CD4-positive, alpha-beta T cell treated with Interleukin-4 for 1 hour (primary cell): ENCODE results near the gene ARFGAP3.

Experiments used
- DNase-seq, 2 donors: peaks; one replicate each; pipeline ENCODE4 v3.0.0-alpha.2; 2020 to 2022

Gene ARFGAP3

DNA sequence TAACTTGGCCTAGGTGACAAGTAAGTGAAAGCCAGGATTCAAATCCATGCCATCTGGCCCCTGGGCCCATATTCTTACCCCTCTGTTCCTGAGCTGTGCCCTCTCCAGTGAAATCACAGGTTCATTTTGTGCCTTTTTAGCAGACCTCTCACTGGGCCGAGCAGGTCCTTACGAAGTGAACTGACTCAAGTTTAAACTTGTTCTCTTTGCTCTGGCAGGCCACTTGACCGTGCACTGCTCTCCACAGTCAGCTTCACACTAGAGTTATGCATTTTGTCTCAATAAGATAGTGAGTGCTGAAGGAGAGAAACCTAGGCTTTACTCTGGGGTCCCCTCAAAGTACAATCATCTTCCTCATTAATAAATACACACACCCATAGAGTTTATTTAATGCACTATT is 40.7 kb downstream of the ARFGAP3 start:
- DNase-seq = no peak

DNA sequence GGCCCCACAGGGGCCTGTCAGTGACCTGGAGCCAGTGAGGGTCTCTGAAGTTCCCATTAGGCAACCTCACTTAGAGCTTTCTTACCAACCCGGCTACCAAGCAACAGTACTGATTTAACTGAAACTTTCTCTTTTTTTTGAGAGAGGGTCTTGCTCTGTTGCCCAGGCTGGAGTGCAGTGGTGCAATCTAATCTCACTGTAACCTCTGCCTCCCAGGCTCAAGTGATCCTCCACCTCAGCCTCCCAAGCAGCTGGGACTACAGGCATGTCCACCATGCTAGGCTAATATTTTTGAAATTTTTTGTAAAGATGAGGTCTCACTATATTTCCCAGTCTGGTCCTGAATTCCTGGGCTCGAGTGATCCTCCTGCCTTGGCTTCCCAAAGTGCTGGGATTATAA is 42.5 kb downstream of the ARFGAP3 start:
- no peak for DNase-seq

DNA sequence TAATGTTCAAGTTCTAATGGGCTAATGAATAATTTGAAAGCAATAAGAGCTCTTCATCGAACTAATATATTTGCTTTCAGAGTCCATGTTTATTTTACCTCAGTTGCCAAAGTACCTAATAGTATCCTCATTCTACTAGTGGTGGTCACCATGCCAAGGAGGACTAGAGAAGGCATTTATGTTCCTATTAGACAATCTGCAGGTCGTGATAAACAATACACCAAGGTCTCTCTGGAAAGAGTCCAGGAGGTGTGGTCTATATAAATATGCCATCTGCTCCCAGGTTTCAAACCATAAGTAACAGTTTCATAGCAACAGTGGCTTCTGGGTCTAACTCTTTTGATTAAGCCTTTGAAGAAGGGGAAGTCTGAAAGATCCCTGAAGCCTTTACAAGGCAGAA is 42.9 kb downstream of the ARFGAP3 start:
- no peak for DNase-seq

DNA sequence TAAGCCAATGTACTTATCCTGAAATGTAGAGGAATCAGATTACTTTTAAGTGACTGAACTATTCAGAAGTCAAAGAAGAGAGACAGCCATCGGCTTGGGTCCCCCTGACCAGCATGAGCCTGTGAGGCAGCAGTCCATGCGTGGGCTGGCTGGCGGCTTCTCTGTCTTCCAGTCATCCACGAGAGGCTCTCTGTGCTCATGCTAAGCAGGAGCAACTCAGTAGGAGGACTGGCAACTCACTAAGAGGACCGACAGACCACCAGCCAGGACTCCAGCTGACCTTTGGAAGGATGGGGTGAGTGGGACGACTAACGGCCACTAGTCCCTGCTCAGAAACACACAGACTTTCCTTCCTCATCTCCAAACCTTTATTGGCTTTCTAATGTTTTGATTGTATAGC is 43.6 kb downstream of the ARFGAP3 start:
- no peak for DNase-seq

DNA sequence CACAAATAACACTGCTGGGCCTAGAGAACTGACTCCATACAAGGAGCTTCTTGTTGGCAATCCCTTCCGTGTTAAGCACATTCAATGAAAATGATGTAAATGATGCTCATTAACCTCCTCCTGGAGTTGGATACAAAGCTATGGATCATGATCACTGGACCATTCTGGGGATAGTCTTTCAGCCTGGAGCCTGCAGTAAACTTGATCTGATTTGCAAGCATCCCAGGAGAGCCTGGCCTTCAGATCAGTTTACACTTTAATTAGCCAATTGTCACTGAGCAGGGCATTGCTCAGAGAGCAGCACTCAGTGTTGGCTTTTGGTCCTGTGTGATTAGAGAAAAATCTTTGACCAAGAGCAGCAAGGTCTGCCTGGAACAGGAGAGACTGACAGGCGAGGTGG is 45.6 kb downstream of the ARFGAP3 start:
- DNase-seq = no peak

GRCh38 chr22:42808521-42808920 is 48.6 kb downstream of the ARFGAP3 start:
- DNase-seq = no peak

- no peak for DNase-seq
These were observed 49.9 kb downstream of the ARFGAP3 start for GRCh38 chr22:42807185-42807584.

GRCh38 chr22:42805998-42806830 is 50.9 kb downstream of the ARFGAP3 start:
- DNase-seq = no peak

DNA sequence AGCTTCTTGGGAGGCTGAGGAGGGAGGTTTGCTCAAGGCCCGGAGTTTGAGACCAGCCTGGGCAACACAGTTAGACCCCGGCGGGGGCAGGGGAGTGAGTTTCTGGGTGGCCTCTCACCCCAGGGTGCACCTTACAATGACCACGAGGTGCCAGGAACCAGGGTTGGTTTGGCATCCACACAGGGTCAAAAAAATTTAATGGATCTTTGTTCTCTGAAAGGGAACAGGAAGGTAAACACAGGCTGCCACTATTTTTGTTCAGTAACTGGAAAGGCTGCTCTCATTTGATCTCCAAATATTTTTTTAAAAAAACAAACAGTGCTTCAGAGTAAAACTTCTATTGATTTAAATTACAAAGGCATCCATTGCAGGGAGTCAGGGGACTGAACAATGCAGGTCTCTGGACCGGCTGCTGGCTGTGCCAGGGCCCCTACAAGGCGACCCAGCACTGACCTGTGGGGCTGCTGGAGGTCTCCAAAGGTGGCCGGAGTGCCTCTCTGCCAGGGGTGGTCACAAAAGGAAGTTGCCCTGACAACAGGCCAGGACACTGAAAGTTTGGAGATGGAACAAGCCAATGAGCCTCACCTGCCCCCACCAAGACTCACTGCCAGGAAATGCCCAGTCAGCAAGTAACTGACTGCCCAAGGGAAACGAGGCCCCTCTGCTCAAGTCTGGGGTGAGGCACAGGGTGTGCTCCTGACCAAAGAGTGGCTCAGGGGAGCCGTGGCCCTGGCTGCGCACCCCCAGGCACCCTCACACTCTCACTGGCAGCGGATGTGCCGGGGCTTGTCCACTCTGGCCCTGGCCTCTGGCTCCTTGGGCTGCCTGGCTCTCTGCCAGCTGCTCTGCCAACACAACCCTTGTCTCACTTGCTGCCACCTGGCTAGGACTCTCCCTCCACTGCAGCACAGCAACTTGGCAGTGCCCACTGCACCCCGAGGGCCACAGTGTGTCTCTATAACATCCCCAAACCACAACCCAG is 51.8 kb downstream of the ARFGAP3 start:
- no peak for DNase-seq

DNA sequence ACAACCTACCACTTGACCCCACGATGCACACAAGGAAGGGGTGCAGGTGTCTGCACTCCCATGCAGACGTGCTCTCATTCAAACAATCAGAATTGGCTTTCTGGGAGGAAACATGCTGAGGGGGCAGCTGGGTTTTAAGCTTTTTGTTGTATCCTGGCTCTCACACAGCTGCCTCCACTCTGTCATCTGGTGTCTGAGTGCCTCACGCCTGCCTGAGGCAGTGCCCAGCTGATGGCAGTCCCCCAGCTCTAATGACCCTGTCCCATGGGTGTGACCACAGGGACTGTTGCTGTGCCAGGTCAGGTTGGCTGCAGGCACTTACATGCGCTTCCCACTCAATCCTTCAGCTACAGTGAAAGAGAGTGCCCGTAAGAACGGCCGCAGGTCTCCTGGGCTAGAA is 53.7 kb downstream of the ARFGAP3 start:
- DNase-seq = no peak

DNA sequence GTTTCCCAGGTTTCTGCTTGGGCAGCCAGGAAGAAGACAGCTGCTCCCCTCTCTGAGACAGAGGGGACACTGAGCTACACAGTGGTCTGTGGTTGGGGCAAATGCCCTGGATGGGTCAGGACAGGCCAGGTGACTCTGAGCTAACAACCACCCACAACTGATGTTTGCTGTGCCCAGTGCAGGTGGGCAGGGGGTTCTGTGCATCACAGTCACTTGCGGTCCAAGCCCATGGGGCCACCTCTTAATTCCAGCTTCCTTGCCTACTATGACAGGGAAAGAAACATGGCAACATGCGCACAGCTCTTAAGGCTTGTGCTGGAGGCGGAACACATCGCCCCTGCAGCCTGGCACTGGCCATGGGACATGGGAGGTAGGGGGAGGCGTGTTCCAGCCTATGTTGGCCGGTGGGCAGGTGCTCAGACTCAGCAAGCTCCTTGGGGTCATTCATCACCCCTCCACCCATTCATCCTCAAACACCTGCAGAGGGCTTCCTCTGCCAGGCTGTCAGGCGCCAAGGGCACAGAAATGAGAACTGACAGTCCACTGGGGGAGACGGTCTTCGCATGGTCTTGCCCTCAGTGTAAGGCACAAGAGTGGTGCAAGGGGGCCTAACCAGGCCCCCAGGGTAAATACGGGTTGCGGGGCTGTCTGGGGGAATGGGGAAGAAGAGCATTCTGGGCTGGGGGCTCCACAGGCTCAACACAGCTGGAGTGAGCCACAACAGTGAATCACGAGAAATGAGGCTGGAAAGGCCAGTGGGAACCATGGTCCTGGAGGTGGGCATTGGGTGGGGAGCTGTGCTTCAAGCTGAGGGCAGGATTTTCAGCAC is 55.6 kb downstream of the ARFGAP3 start:
- no peak for DNase-seq

- no peak for DNase-seq
These were observed 56.4 kb downstream of the ARFGAP3 start for GRCh38 chr22:42800451-42801251.

GRCh38 chr22:42799461-42800405 is 57.3 kb downstream of the ARFGAP3 start:
- peak in 1 of 2 donors; percentile 1 for DNase-seq

- DNase-seq = no peak
These were observed 58.0 kb downstream of the ARFGAP3 start for GRCh38 chr22:42799061-42799460.

- DNase-seq = no peak
These were observed 60.1 kb downstream of the ARFGAP3 start for GRCh38 chr22:42797011-42797410.

GRCh38 chr22:42796081-42796480 is 61.0 kb downstream of the ARFGAP3 start:
- DNase-seq = no peak

GRCh38 chr22:42794551-42795510 is 62.2 kb downstream of the ARFGAP3 start:
- DNase-seq = no peak

DNA sequence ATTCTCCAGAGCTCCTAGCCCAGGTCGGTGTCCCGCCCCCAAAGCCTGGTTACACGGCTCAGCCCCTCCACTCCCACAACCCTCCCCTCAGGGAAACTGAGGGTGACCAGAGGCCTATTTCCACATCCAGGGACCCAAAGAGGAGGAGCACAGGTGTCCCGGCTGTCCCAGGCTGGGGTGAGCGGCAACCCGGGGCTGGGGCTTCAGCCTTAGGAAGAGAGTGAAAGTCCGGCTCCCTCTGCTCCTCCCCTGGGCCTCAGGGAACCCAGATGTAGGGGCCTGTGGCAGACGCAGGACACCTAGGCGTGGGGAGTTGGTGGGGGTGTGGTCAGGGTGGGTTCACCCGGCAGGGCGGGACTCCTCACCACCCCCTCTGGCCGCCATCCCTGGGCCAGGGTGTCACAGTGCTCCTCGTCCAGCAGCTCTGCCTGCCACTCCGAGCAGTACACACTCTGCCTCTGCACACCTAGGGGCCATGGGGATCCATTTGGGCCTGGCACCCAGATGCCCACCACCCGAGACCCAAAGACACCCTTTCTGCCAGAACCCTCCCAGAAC is 63.1 kb downstream of the ARFGAP3 start:
- no peak for DNase-seq
